ENCODE measurements around the gene PTPN3.
A peak's percentile ranks its signal among the peaks of the same experiment; 100 is the strongest.

The PTPN3 gene

GRCh38 chr9:109475526-109475925 lies 22.6 kb downstream of the PTPN3 start:
- DNase-seq (ENCODE audit: low read depth): no peak

GRCh38 chr9:109474944-109475343 lies 23.2 kb downstream of the PTPN3 start:
- DNase-seq (ENCODE audit: low read depth): no peak

GRCh38 chr9:109474170-109474569 lies 23.9 kb downstream of the PTPN3 start:
- DNase-seq (ENCODE audit: low read depth): no peak

- no peak for DNase-seq (ENCODE audit: low read depth)
Measured at GRCh38 chr9:109473329-109473728, 24.8 kb downstream of the PTPN3 start.

GRCh38 chr9:109471475-109472393 lies 26.4 kb downstream of the PTPN3 start:
- no peak for DNase-seq (ENCODE audit: low read depth)

- DNase-seq (ENCODE audit: low read depth): peak; percentile 80
Measured at GRCh38 chr9:109469646-109470358, 28.3 kb downstream of the PTPN3 start.

GRCh38 chr9:109468927-109469326 lies 29.2 kb downstream of the PTPN3 start:
- DNase-seq (ENCODE audit: low read depth): no peak

GRCh38 chr9:109467936-109468335 lies 30.2 kb downstream of the PTPN3 start:
- DNase-seq (ENCODE audit: low read depth): no peak

GRCh38 chr9:109466623-109467590 lies 31.2 kb downstream of the PTPN3 start:
- no peak for DNase-seq (ENCODE audit: low read depth)

- DNase-seq (ENCODE audit: low read depth): no peak
Measured at GRCh38 chr9:109463924-109464625, 34.0 kb downstream of the PTPN3 start.

- DNase-seq (ENCODE audit: low read depth): no peak
Measured at GRCh38 chr9:109460576-109460975, 37.5 kb downstream of the PTPN3 start.

GRCh38 chr9:109459423-109459822 lies 38.7 kb downstream of the PTPN3 start:
- DNase-seq (ENCODE audit: low read depth): no peak

- no peak for DNase-seq (ENCODE audit: low read depth)
Measured at GRCh38 chr9:109458453-109459211, 39.5 kb downstream of the PTPN3 start.

- DNase-seq (ENCODE audit: low read depth): no peak
Measured at GRCh38 chr9:109456811-109457210, 41.3 kb downstream of the PTPN3 start.

- no peak for DNase-seq (ENCODE audit: low read depth)
Measured at GRCh38 chr9:109455861-109456260, 42.2 kb downstream of the PTPN3 start.

- no peak for DNase-seq (ENCODE audit: low read depth)
Measured at GRCh38 chr9:109455391-109455790, 42.7 kb downstream of the PTPN3 start.

GRCh38 chr9:109454601-109455155 lies 43.4 kb downstream of the PTPN3 start:
- DNase-seq (ENCODE audit: low read depth): no peak

- DNase-seq (ENCODE audit: low read depth): no peak
Measured at GRCh38 chr9:109454041-109454440, 44.1 kb downstream of the PTPN3 start.

- DNase-seq (ENCODE audit: low read depth): peak; percentile 83
Measured at GRCh38 chr9:109453210-109453842, 44.8 kb downstream of the PTPN3 start.

GRCh38 chr9:109452761-109453160 lies 45.3 kb downstream of the PTPN3 start:
- DNase-seq (ENCODE audit: low read depth): peak; percentile 77

All from EH (cell line).